Heart right ventricle (tissue), 16 donors: ENCODE results near the gene ZNF468. TPM values are rescaled to one million over a fixed set of nuclear protein-coding genes. Genes with fewer than 3 reads are reported as not detected.
"Not testable (repeated sequence)": the region's sequence is repeated elsewhere in the genome, so short reads cannot be mapped to it uniquely, and the experiment has no call there.

ENCODE experiments used
- ATAC-seq, 8 donors: fragments of 200-7000 bp; cut with Tn5 transposase; one replicate each; pipeline ENCODE4 v1.9.1; 2020; ENCODE audit warnings: mild to moderate bottlenecking in 8 of 8, moderate library complexity in 8 of 8, moderate number of reproducible peaks in 1 of 8
- DNase-seq, 2 donors: peaks; one replicate each; pipeline ENCODE4 v3.0.0-alpha.2; 2020
- H3K27ac ChIP-seq, 10 donors: fragments of 200-600 bp; sonication (generic) in 2 of 10; one replicate each; pipeline versions ENCODE4 v1.5.0 to v1.8.0; 2020 to 2022; ENCODE audit warnings: mild to moderate bottlenecking in 3 of 10
- H3K27me3 ChIP-seq, 7 donors: fragments of 200-600 bp; one replicate each; pipeline ENCODE4 v1.8.0; 2021 to 2022; ENCODE audit warnings: mild to moderate bottlenecking in 2 of 7
- H3K36me3 ChIP-seq, 9 donors: fragments of 200-600 bp; sonication (generic) in 1 of 9; one replicate each; pipeline versions ENCODE4 v1.5.0 to v1.8.0; 2020 to 2022; ENCODE audit warnings: mild to moderate bottlenecking in 2 of 9
- H3K4me1 ChIP-seq, 9 donors: fragments of 200-600 bp; sonication (generic) in 1 of 9; one replicate each; pipeline versions ENCODE4 v1.5.0 to v1.8.0; 2020 to 2022; ENCODE audit warnings: mild to moderate bottlenecking in 4 of 9
- H3K4me3 ChIP-seq, 10 donors: fragments of 200-600 bp; sonication (generic) in 2 of 10; one replicate each; pipeline versions ENCODE4 v1.5.0 to v1.8.0; 2020 to 2022; ENCODE audit warnings: mild to moderate bottlenecking in 7 of 10, moderate library complexity in 2 of 10
- H3K9me3 ChIP-seq, 11 donors: fragments of 200-600 bp in 10 of 11; sonication (generic) in 2 of 11; one replicate each; pipeline versions ENCODE4 v1.5.0 to v1.8.0; 2013 to 2022; ENCODE audit warnings: mild to moderate bottlenecking in 2 of 11, control low read depth in 1 of 11, moderate library complexity in 1 of 11
- WGBS, 2 donors: extraction: QIAGEN DNeasy Blood & Tissue Kit; methylation state at CpG; one replicate each; pipeline ENCODE4 v1.1.7; 2013; ENCODE audit warnings: inconsistent platforms in 1 of 2; 5-methylcytosine and 5-hydroxymethylcytosine counted together
- intact Hi-C, 10 donors: fragments of 100-400 bp; cut with DNase I; formaldehyde crosslinking; loops; one replicate each; pipeline versions ENCODE4 v1.11.1 to v1.14.2; 2022
- long read RNA-seq, 3 donors: library from polyadenylated mRNA; unstranded; transcript quantifications; one replicate each; pipeline ENCODE4 v2.0.0, GENCODE V29; 2020 to 2021
- polyA plus RNA-seq, 2 donors: library from polyadenylated mRNA; stranded (reverse); fragments of 200-250 nt; gene quantifications; one replicate each; pipeline ENCODE4 v1.2.3, GENCODE V29; 2013
- total RNA-seq, 10 donors: library from RNA; stranded (reverse); fragmentation: NEBNext Ultra II Directional in 3 of 10; extraction: Animal tissue kit (Norgen Biotek cat#: 25700) in 3 of 10; gene quantifications; one replicate each; pipeline versions ENCODE4 v1.2.1 to v1.2.4, GENCODE V29; 2021 to 2023
- TF ChIP-seq, protein P1 (sequence below), 9 donors: fragments of 200-600 bp; sonication (generic) in 2 of 9; IDR thresholded peaks; one replicate each; pipeline versions ENCODE4 v1.5.0 to v1.8.0; 2021 to 2022; ENCODE audit warnings: antibody characterized with exemption in 9 of 9, mild to moderate bottlenecking in 5 of 9, moderate library complexity in 1 of 9
- donor health status: Arrhythmogenic right ventricular cardiomyopathy.
- donor health status: ischemic (EF 13 %, LVEDD 7.1; RV severe dilation, severe dysfunction).
- donor health status: healthy with polysubstance abuse.
- donor health status: DM: no; HTN: yes; CAD: no.
- donor health status: DM: no; HTN: no; CAD: no.
- donor health status: ischemic (EF 25% LVEDD 6.9; RV normal size, moderate dysfunction).
- donor health status: ischemic (EF 25% LVEDD 5.7; RV mildly dilated, moderate dysfunction).
- donor health status: healthy.
- donor health status: DM: yes; HTN: yes; CAD: no.
- donor health status: Ischemic cardiomyopathy.
- donor health status: ischemic (EF 35%, LVEDD 5.7; RV mildly dilated, moderate dysfunction).
- donor health status: nonischemic (EF 11% LVEDD 7.7; RV severe dilation, severe dysfunction).
- donor health status: DM: yes; HTN: yes; CAD: no.
- donor health status: PGD.
- donor health status: ischemic (EF 29% LVEDD 5.4; RV normal size, mild dysfunction).
- donor health status: nonischemic (EF 23%, LVEDD 6.1; RV moderate dilation, normal function).

Gene ZNF468
- total RNA-seq (10 to 100 TPM in 3 of 10 donors, 1 to 10 TPM in 7; 6.1 to 12.7 (median 9.2) TPM), polyA plus RNA-seq (1 to 10 TPM; 5.3 to 9.1 TPM)
- long read RNA-seq, donor 1, full-length matches to known transcripts = 6 of 10 reads
- long read RNA-seq, donor 1, partial matches to known transcripts = 1 of 10 reads
- long read RNA-seq, donor 1, other reads (novel, unspliced or antisense) = 3 of 10 reads
- long read RNA-seq, donor 2, full-length matches to known transcripts = 8 of 8 reads
- long read RNA-seq, donor 2, partial matches to known transcripts = 0 of 8 reads
- long read RNA-seq, donor 2, other reads (novel, unspliced or antisense) = 0 of 8 reads
- long read RNA-seq, donor 3, full-length matches to known transcripts = 12 of 14 reads
- long read RNA-seq, donor 3, partial matches to known transcripts = 1 of 14 reads
- long read RNA-seq, donor 3, other reads (novel, unspliced or antisense) = 1 of 14 reads

DNA sequence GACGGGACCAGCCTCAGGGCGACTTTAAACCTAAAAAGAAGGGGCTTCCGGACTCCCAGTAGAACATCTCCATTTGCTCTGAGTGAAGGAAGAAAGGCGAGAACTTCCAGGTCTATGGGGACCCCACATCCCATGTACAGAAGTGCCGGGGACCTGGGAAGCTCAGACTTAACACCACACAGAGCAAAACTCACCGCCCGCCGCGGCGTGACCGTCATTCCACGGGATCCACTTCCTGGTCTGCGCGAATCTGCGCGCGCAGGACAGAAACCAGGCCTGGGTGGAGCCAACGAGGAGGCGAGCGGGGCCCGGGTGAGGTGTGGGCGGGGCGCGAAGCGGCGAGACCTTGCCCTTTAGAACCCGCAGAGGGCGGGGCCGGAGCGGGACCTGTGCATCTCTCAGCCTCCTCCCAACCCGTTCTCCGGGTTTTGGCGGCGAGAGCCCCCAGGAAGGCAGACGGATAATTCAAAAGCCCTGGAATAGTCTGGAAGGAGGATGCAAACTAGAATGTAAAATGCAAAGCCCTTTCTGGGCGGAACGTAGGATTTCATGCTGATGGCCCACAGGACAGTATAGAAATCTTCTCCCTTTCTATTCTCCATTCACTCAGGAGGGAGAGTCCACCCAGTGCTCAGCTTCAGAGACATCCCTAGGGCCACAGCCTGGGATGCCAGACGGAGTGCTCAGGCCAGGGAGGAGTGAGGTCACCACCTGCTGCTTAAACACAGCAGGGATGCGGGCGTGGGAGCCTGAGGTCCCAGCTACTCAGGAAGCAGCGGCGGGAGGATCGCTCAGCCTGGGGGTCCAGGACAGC, at the start of gene ZNF468:
Gene ZNF468 (minus strand): TSS at position 242 of the 814 bp plus-strand sequence. CDS start 3,347 bp downstream, outside the sequence.
- ATAC-seq (peak; percentile 100), DNase-seq (peak; percentile 62 to 84)
- H3K9me3 ChIP-seq, H3K27me3 ChIP-seq: not testable (repeated sequence)
- peak within 1 kb of the TSS in 9 of 10 donors; percentile 31 to 83 (median 74) for H3K27ac ChIP-seq
- TF ChIP-seq, protein P1, sequence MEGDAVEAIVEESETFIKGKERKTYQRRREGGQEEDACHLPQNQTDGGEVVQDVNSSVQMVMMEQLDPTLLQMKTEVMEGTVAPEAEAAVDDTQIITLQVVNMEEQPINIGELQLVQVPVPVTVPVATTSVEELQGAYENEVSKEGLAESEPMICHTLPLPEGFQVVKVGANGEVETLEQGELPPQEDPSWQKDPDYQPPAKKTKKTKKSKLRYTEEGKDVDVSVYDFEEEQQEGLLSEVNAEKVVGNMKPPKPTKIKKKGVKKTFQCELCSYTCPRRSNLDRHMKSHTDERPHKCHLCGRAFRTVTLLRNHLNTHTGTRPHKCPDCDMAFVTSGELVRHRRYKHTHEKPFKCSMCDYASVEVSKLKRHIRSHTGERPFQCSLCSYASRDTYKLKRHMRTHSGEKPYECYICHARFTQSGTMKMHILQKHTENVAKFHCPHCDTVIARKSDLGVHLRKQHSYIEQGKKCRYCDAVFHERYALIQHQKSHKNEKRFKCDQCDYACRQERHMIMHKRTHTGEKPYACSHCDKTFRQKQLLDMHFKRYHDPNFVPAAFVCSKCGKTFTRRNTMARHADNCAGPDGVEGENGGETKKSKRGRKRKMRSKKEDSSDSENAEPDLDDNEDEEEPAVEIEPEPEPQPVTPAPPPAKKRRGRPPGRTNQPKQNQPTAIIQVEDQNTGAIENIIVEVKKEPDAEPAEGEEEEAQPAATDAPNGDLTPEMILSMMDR (IDR thresholded peaks at IDR 0.05) = peak in 1 of 9 donors; percentile 30
- WGBS, 2 donors = 2 to 3% methylated on average over 35 to 43 of the region's 43 CpGs
- H3K4me3 ChIP-seq = peak within 1 kb of the TSS; percentile 60 to 86 (median 74)
- intact Hi-C loops = loop anchor here in 2 of 10 donors (2.0 to 5.0 kb wide), 2 partner anchors 35 to 37 kb away; partner anchors contain the start of gene ZNF28 (in 2 of the 2)
- H3K4me1 ChIP-seq = peaks cover 0 to 10% (median 2%) of the 10 kb centered on the region in 9 donors
- peaks cover 0 to 20% (median 12%) of the 10 kb centered on the region in 9 donors for H3K36me3 ChIP-seq

- DNase-seq, H3K4me1 ChIP-seq, ATAC-seq, H3K27ac ChIP-seq, H3K4me3 ChIP-seq, intact Hi-C loops, H3K27me3 ChIP-seq: not testable (repeated sequence)
- peaks cover 0 to 34% (median 23%) of the 10 kb centered on the region in 9 donors for H3K36me3 ChIP-seq
- WGBS, 2 donors = 86 to 94% methylated on average over 16 of the region's 16 CpGs
- peaks cover 0 to 36% (median 0%) of the 10 kb centered on the region in 11 donors for H3K9me3 ChIP-seq
Observed at GRCh38 chr19:52904052-52904780, 46.8 kb upstream of the ZNF468 start.

GRCh38 chr19:52901842-52902241, 44.4 kb upstream of the ZNF468 start:
- Histone ChIP-seq H3K4me3 (no peak overlapping the region), H3K9me3 (peaks cover 0 to 12% (median 0%) of the 10 kb centered on the region in 11 donors), H3K27me3 (no peaks in the 10 kb centered on the region), H3K4me1 (peaks cover 0 to 9% (median 6%) of the 10 kb centered on the region in 9 donors), H3K36me3 (peaks cover 0 to 12% (median 9%) of the 10 kb centered on the region in 9 donors), H3K27ac (no peak overlapping the region)
- intact Hi-C loops = no loop called here
- no peak for DNase-seq
- TF ChIP-seq, protein P1 (IDR thresholded peaks at IDR 0.05) = no peak
- ATAC-seq = no peak
- 75 to 82% methylated on average over 3 of the region's 3 CpGs for whole genome bisulfite sequencing, 2 donors

- peak overlapping the region in 1 of 10 donors; percentile 90 for H3K27ac ChIP-seq
- not testable (repeated sequence) for ATAC-seq
- intact Hi-C loops = loop anchor here in 1 of 10 donors (5.0 kb wide), 1 partner anchor 64 kb away; the partner anchor contains the start of gene ZNF816
Observed at GRCh38 chr19:52898596-52898995, 41.2 kb upstream of the ZNF468 start.

More at GRCh38 chr19:52898596-52898995, 41.2 kb upstream of the ZNF468 start:
- Histone ChIP-seq H3K4me1 (peaks cover 0 to 20% (median 16%) of the 10 kb centered on the region in 9 donors), H3K36me3 (peaks cover 0 to 19% (median 0%) of the 10 kb centered on the region in 9 donors)
- DNase-seq, H3K4me3 ChIP-seq, H3K9me3 ChIP-seq, H3K27me3 ChIP-seq: not testable (repeated sequence)
- WGBS, 2 donors = 96% methylated on average over 10 of the region's 10 CpGs
